Uterus (tissue), 4 donors: ENCODE data around the gene DBF4B. TPM values are rescaled to one million over a fixed set of nuclear protein-coding genes. Genes with fewer than 3 reads are reported as not detected.

ENCODE experiments used
- DNase-seq, 2 donors: peaks; one replicate each; pipeline ENCODE4 v3.0.0-alpha.2; 2019 to 2020
- H3K27ac ChIP-seq, 2 donors: fragments of 200-600 bp; sonication (generic); 1 replicate in 1 of 2; 2 replicates in 1 of 2; pipeline ENCODE4 v1.5.1; 2016 to 2018
- H3K27me3 ChIP-seq, 2 donors: fragments of 200-600 bp; sonication (generic); one replicate each; pipeline ENCODE4 v1.5.1; 2018 to 2019; ENCODE audit warnings: control low read depth in 1 of 2
- H3K36me3 ChIP-seq, 2 donors: fragments of 200-600 bp; sonication (generic); one replicate each; pipeline ENCODE4 v1.5.1; 2019; ENCODE audit warnings: control low read depth in 1 of 2
- H3K4me1 ChIP-seq, 2 donors: fragments of 200-600 bp; sonication (generic); one replicate each; pipeline ENCODE4 v1.5.1; 2018 to 2019; ENCODE audit warnings: control low read depth in 1 of 2
- H3K4me3 ChIP-seq, 2 donors: fragments of 200-600 bp; sonication (generic); 1 replicate in 1 of 2; 2 replicates in 1 of 2; pipeline ENCODE4 v1.5.1; 2018 to 2019; ENCODE audit warnings: mild to moderate bottlenecking in 1 of 2
- H3K9me3 ChIP-seq, 2 donors: fragments of 200-600 bp; sonication (generic); one replicate each; pipeline ENCODE4 v1.5.1; 2019; ENCODE audit warnings: control low read depth in 1 of 2
- POLR2A ChIP-seq, 2 donors: fragments of 450-650 bp; IDR thresholded peaks; one replicate each; pipeline ENCODE4 v1.6.1; 2016; ENCODE audit warnings: antibody characterized with exemption in 2 of 2, mild to moderate bottlenecking in 1 of 2, moderate library complexity in 1 of 2
- intact Hi-C: fragments of 100-400 bp; cut with DNase I; formaldehyde crosslinking; loops from one replicate; pipeline ENCODE4 v1.15.1; 2023; ENCODE audit warnings: low total_unique reads
- total RNA-seq, 4 donors: library from RNA; depleted of rRNA in 3 of 4; stranded (reverse); fragments of >200 nt in 3 of 4; gene quantifications; one replicate each; pipeline versions ENCODE4 v1.1.0 to v1.2.4, GENCODE V29; 2014 to 2023
- TF ChIP-seq, protein P1 (sequence below), 4 experiments: fragments of 200-600 bp in 2 of 4; fragments of 450-650 bp in 2 of 4; sonication (generic) in 2 of 4; IDR thresholded peaks; one replicate each; pipeline ENCODE4 v1.5.1; 2016 to 2019; ENCODE audit warnings: antibody characterized with exemption in 4 of 4, mild to moderate bottlenecking in 2 of 4, moderate library complexity in 1 of 4
- donor health status: DM: yes; HTN: yes; CAD: no.

DBF4B gene
- total RNA-seq, 4 donors from 2014 or later = 2.3 to 10.5 (median 9.3) TPM; not detected in 1

DNA sequence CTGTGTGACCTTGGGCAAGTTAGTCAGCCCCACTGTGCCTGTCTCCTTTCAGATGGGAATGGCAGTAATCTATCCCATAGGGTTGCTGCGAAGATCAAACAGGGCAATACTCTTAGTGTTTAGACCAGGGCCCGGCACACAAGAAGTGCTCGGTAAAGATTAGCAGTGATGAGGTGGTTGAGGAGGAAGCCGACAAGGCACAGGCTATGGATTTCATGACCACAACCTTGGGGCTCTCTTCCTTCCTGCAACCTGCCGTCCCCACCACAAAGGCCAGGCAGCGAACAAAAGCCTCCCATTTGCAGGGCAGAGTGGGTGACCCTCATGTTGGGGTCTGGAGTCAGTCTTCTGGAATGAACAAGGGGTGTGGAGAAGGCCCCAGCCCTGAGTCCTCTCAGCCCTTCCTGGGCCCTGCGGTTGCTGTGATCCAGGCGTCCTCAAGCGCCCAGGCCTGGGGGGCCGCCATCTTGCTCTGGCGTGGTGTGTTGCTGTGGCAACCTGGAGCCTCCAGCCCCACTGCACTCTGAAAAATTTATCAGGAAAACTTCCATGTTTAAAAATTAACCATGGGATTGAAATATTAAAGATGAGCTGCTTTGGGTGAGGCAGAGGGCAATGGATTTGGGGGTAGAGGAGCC, 60.2 kb downstream of the DBF4B start:
- Histone ChIP-seq H3K27me3 (no peaks in the 10 kb centered on the region), H3K4me1 (no peaks in the 10 kb centered on the region), H3K4me3 (no peak overlapping the region), H3K27ac (no peak overlapping the region), H3K36me3 (no peaks in the 10 kb centered on the region), H3K9me3 (no peaks in the 10 kb centered on the region)
- intact Hi-C loops = no loop called here
- no peak for DNase-seq
- TF ChIP-seq, protein P1, sequence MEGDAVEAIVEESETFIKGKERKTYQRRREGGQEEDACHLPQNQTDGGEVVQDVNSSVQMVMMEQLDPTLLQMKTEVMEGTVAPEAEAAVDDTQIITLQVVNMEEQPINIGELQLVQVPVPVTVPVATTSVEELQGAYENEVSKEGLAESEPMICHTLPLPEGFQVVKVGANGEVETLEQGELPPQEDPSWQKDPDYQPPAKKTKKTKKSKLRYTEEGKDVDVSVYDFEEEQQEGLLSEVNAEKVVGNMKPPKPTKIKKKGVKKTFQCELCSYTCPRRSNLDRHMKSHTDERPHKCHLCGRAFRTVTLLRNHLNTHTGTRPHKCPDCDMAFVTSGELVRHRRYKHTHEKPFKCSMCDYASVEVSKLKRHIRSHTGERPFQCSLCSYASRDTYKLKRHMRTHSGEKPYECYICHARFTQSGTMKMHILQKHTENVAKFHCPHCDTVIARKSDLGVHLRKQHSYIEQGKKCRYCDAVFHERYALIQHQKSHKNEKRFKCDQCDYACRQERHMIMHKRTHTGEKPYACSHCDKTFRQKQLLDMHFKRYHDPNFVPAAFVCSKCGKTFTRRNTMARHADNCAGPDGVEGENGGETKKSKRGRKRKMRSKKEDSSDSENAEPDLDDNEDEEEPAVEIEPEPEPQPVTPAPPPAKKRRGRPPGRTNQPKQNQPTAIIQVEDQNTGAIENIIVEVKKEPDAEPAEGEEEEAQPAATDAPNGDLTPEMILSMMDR (IDR thresholded peaks at IDR 0.05) = no peak
- no peak for TF ChIP-seq POLR2A (IDR thresholded peaks at IDR 0.05)

DNA sequence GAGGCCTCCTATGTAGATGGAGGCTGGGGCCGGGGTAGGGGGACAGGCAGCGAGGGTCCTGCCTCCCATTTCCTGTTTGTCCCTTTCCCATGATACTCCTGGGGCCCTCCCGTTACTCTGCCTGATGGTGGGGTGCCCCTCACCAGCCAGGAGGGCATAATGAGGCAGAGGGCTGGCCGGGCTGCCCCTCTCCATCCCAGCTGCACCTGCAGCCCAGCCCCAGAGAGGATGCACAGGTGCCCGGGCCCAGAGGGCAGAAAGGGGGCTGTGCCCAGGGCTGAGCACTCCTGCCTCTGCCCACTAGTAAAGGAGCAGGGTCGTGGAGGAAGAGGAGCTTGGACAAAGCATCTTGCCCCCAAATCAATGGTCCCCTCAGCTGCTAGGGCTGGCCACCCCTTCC, 60.8 kb downstream of the DBF4B start:
- H3K27me3 ChIP-seq = no peaks in the 10 kb centered on the region
- H3K4me1 ChIP-seq = no peaks in the 10 kb centered on the region
- no peak overlapping the region for H3K27ac ChIP-seq
- H3K4me3 ChIP-seq = no peak overlapping the region
- H3K9me3 ChIP-seq = no peaks in the 10 kb centered on the region
- intact Hi-C loops = no loop called here
- TF ChIP-seq, protein P1 (IDR thresholded peaks at IDR 0.05) = no peak
- TF ChIP-seq POLR2A (IDR thresholded peaks at IDR 0.05) = no peak
- no peaks in the 10 kb centered on the region for H3K36me3 ChIP-seq
- DNase-seq = no peak

DNA sequence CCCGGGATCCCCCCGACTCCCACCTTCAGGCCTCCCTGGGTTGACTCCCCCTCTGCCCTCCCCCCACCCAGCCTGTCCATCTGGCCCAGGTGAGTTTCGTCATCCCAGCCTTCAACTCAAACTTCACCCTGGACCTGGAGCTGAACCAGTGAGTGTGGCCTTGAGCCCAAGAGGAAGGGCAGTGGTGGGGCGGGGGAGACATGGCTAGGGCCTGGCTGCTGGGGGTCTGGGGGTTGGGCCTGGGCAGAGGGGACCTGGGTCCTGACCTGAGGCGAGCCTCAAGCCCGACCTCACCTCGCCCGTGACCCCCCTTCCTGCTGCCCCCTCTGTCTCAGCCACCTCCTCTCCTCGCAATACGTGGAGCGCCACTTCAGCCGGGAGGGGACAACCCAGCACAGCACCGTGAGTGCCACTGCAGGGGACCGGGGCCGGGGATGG, 61.2 kb downstream of the DBF4B start:
- no peak for DNase-seq
- no peak overlapping the region for H3K4me3 ChIP-seq
- H3K27me3 ChIP-seq = no peaks in the 10 kb centered on the region
- no peaks in the 10 kb centered on the region for H3K36me3 ChIP-seq
- H3K9me3 ChIP-seq = no peaks in the 10 kb centered on the region
- intact Hi-C loops = loop anchor here (5.0 kb wide), 1 partner anchor 263 kb away; no protein-coding TSS in a partner anchor
- H3K4me1 ChIP-seq = no peaks in the 10 kb centered on the region
- H3K27ac ChIP-seq = no peak overlapping the region
- no peak for TF ChIP-seq POLR2A (IDR thresholded peaks at IDR 0.05)
- TF ChIP-seq, protein P1 (IDR thresholded peaks at IDR 0.05) = no peak

DNA sequence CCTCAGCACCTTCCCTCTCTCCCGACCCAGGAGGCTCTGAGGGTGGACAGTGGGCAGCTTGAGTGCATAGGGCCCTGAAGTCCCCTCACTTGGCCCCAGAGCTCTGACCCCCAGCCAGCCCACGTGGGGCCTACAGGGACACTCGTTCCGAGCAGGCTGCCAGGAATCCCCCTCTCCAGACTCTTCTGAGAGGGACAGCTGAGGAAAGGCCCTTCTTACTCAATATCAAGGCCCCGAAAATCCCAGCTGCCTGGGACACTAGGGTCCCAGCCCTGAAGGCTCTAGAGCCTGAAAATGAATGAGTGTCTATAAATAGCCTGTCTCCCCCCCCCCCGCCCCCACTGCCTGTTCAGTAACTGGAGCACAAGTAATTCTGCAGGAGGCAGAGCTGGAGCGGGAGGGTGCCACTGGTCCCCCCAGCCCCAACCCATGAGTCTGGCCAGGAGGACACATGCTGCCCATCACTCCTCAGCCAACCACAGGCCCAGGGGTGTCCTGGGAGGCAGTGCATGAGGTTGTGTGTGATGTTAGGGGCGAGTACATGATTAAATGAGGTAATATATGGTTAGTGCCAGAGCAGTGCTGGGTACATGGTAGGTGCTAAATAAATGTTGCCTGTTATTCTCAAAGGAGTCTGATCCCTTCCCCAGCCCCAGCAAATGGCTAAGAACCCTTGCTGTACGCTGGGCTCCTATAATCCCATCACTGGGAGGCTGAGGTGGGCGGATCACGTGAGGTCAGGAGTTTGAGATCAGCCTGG, 61.9 kb downstream of the DBF4B start:
- Histone ChIP-seq H3K27ac (no peak overlapping the region), H3K9me3 (no peaks in the 10 kb centered on the region), H3K36me3 (no peaks in the 10 kb centered on the region), H3K27me3 (no peaks in the 10 kb centered on the region), H3K4me1 (no peaks in the 10 kb centered on the region), H3K4me3 (no peak overlapping the region)
- TF ChIP-seq, protein P1 (IDR thresholded peaks at IDR 0.05) = no peak
- no peak for TF ChIP-seq POLR2A (IDR thresholded peaks at IDR 0.05)
- intact Hi-C loops = loop anchor here (5.0 kb wide), 1 partner anchor 262 kb away; no protein-coding TSS in a partner anchor
- no peak for DNase-seq
